ENCODE data around the gene SGTA.

SGTA gene

GRCh38 chr19:2809387-2810140 lies 26.5 kb upstream of the SGTA start:
- DNase-seq = no peak

DNA sequence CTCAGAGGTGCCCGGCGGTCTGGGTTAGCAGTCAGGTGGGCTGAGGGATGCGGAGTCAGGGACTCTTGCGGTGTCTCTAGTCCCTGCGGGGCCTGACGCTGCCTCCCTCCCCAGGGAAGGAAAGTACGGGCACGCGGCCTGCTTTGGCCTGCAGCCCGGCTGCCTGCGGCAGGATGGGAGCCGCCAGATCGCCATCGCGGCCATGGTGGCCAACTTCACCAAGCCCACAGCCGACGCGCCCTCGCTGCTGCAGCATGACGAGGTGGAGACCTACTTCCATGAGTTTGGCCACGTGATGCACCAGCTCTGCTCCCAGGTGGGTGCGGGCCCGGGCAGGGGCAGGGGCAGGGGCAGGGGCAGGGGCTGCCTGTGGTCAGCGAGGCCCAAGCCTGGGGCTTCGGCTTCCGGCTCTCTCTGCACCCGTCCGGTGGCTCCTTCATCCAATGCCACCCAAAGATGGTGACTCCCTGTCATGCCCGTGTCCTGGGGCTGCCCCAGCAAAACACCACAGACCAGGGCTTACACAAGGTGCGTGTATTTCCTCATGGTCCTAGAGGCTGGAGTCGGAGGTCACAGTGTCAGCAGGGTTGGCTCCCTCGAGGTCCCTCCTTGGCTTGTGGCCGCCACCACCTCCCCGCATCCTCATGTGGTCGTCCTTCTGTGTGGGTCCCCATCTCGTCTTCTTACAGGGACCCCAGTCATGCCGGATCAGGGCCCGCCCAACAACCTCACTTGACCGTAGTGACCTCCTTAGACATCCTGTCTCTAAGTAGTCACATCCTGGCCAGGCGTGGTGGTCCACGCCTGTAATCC lies 25.3 kb upstream of the SGTA start:
- DNase-seq = no peak

GRCh38 chr19:2807379-2808128 lies 24.5 kb upstream of the SGTA start:
- no peak for DNase-seq

GRCh38 chr19:2806736-2807378 lies 23.8 kb upstream of the SGTA start:
- DNase-seq = no peak

DNA sequence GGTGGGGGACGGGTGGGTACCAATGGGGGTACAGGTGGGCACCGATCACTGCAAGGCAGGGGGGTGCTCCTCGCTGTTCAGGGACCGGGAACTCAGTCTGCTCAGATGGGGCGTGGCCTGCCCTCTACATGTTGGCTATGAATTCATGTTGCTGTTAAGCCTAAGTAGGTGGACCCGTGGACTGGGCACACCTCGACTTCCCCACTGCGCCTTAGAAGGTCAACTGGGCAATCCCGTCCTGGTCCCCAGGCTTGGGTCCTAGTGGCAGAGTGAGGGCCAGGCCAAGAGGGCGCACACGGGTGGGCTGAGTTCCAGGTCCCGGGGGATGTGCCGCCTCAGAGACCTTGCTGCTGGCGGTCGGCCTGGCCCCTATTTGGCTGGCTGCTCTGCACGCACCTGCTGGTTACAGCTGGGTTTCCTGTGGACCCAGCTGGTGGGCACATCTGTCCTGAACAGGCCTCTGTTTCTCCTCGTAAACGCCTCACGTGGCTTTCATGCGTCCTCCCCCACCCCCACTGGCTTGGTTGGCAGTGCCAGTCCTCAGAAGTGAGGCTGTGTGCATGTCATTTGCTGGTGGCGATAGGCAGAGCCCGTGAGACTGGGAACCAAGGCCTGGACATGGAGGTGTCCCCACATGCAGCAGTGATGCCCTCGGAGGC lies 23.0 kb upstream of the SGTA start:
- no peak for DNase-seq

DNA sequence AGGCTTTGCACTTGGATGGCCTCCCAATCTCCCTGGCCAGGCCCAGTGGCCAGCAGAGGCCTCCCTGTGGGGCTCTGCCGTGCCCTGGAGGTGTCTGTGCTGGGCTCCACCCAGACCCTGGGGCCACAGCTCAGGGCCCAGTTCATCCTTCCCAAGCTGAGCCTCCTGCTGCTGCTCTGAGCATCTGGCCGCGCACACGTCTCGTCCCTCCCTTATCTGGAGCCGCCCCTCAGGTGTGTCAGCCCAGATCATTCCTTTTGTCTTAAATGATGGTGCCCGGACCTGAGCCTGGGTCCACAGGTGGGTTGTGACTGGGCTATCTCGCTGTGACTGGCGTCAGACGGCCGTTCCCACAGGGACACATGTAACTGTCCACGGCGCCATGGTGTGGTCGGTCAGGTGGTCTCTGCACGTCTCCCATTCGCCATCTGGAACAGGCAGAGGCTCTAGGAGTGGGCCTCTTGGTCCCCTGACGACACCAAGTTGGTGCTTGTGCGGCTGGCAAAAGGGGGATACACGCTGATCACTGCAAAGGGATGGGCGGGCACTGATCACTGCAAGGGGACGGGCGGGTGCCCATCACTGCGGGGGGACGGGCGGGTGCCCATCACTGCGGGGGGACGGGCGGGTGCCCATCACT lies 22.3 kb upstream of the SGTA start:
- no peak for DNase-seq

DNA sequence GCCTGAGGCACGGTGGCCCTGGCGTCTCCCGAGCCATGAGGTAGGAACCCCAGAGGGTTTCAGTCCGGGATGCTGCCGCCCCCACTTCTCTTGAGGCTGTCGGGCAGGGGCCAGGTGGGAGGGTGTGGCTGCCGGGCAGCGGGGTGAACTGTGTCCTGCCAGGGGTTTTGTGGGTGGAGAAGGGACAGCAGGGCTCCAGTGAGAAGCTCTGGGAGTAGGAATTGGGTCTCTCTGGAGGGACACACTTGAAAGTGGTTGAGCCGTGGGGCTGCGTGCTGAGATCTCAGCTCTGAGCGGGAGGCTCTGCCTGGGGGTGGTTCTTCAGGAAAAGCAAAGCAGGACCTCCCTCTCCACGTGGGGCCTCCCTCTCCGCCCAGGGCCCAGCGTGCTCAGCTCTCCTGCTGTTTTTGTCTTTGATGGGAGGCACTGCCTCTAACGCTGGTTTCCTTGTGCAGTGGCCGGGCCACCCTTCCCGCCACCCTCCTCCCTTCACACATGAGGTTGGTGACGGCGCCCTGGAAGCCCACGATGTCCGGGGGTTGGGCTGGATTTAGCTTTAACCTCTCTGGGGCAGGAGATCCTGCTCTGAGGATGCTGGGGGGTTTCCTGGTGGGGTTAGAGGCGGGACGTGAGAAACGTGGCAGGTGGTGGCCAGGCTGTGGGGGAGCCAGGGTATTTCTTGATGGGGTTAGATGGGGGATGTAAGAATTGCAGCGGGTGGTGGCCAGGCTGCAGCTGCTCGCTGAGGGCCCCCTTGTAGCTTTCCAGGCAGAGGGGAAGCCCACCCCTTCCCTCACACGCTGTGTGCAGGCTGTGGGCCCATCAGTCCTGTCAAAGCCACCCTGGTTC lies 21.3 kb upstream of the SGTA start:
- no peak for DNase-seq

- DNase-seq = no peak
Measured at GRCh38 chr19:2803486-2804155, 20.5 kb upstream of the SGTA start.

GRCh38 chr19:2802826-2803225 lies 19.8 kb upstream of the SGTA start:
- no peak for DNase-seq

DNA sequence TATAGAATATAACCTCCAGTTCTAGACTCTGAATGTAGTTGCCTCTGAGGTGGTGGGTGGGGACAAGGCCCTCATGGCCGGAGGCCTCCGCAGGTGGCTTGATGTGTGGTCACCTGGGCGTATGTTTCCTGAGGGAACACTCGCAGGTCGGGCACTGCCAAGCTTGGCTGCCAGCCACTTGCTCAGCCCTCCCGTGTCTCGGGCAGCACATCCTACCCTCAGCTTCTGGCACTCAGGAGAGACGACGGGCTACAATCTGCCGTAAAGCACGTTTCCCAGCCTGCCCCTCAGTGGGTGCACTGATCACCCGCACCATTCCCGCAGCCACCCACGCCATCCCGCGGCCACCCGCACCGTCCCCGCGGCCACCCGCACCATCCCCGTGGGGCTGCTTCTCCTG lies 17.4 kb upstream of the SGTA start:
- DNase-seq = no peak

GRCh38 chr19:2799273-2800020 lies 16.4 kb upstream of the SGTA start:
- no peak for DNase-seq

- DNase-seq = no peak
Measured at GRCh38 chr19:2798733-2799132, 15.7 kb upstream of the SGTA start.

DNA sequence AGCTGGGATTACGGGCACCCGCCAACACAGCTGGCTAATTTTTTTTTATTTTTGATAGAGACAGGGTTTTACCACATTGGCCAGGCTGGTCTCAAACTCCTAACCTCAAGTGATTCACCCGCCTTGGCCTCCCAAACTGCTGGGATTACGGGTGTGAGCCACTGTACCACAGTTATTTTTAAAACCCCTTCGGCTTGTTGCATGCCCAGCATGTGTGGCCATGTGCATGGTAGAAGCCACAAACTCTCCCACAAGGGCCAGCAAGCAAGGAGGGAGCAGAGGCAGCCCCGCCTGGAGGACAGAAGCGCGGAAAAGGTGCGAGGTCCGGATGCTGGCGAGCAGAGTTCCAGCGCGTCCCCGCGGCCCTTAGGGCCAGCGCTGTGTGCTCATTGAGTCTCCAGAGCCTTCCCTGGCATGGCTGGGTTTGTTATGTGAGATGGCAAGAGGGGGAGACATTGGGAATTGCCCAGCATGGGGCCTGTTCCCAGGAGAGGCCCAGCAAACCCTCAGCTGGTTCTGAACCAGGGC lies 15.1 kb upstream of the SGTA start:
- no peak for DNase-seq

DNA sequence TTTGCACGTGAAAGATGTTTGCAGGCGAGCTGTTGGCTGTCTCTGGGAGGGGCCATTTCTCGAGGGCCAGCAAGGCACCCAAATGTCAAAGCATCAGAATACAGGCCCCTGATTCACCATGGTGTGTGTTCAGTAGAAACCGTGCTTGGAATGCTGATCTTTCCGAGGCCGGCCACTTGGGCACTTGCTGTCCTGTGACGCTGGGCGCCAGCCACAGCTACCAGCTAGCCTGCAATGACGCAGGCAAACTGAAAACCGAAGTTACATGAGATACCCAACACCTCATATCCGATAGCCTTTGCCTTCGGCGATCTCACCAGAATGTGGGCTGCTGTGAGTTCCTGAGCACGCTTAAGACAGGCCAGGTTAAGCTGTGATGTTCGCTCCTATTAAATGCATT lies 14.2 kb upstream of the SGTA start:
- no peak for DNase-seq

DNA sequence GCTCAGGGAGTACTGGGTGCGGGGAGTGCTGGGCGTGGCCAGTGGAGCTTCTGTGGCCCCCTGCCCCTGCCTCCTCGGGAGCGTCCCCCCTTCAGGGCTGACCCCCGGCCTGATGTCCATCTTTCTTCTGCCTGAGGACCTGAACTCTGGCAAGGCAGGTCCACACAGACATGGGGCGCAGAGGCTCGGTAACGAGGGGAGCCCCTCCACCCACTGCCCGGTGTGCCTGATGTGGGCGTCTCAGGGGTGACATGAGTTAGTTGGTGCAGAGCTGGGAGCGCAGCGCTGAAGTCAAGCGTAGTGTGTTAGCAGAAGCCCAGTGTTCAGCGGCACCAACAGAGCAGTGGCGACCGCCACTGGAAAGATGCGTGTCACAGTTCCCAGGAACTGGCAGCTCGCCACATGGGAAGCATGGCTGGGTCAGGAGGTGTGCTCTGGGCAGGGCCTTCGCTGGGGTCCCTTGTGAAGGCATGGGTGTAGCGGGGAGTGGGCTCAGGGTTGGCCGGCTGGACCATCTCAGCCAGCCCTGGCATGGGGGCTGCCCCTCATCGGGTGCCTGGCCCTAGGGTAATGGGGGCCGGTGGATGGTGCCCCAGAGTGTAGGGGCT lies 13.7 kb upstream of the SGTA start:
- DNase-seq = no peak

- no peak for DNase-seq
Measured at GRCh38 chr19:2795827-2796658, 13.0 kb upstream of the SGTA start.

- DNase-seq = no peak
Measured at GRCh38 chr19:2793577-2793976, 10.5 kb upstream of the SGTA start.

- no peak for DNase-seq
Measured at GRCh38 chr19:2793126-2793525, 10.1 kb upstream of the SGTA start.
